ENCODE data around the gene STARD10. TPM values are rescaled to one million over a fixed set of nuclear protein-coding genes. Genes with fewer than 3 reads are reported as not detected.

The STARD10 gene
- total and polyA plus RNA-seq, 2 donors (not counting 3 experiments of a cell fraction or from before 2014, with no cell fraction given), result 16.1 to 22.5 TPM

GRCh38 chr11:72833811-72834493, 40.1 kb upstream of the STARD10 start:
- DNase-seq (ENCODE audit: low read depth, low spot score) (no peak), FAIRE-seq (no peak)
- Histone ChIP-seq H4K20me1 (replicated peaks; ENCODE audit: control insufficient read depth, extremely low read depth, insufficient read depth, low read length) (no peaks in the 10 kb centered on the region), H3K4me3 (replicated peaks in 1 of 3; ENCODE audit: insufficient read depth in 1 of 3, low read depth in 1 of 3, low read length in 3 of 3) (no peak overlapping the region), H3K9ac (replicated peaks; ENCODE audit: extremely low read depth, insufficient read depth, low read length) (no peak overlapping the region), H3K4me2 (ENCODE audit: insufficient read depth, low read length) (no peak overlapping the region), H2AFZ (ENCODE audit: low read depth, low read length) (no peak overlapping the region), H3K79me2 (ENCODE audit: control insufficient read depth, insufficient read depth, low read length) (no peaks in the 10 kb centered on the region), H3K27me3 (ENCODE audit: control insufficient read depth in 2 of 2, insufficient read depth in 2 of 2, low read length in 2 of 2) (no peaks in the 10 kb centered on the region), H3K27ac (ENCODE audit: insufficient read depth, low read depth, low read length) (no peak overlapping the region), H3K9me3 (replicated peaks; ENCODE audit: control insufficient read depth, insufficient read depth, low read length) (no peaks in the 10 kb centered on the region), H3K9me1 (replicated peaks; ENCODE audit: control insufficient read depth, extremely low read depth, insufficient read depth, low read length) (no peaks in the 10 kb centered on the region), H3K36me3 (ENCODE audit: control insufficient read depth in 2 of 2, extremely low read depth in 1 of 2, insufficient read depth in 2 of 2, low read length in 2 of 2) (peaks cover 2 to 6% of the 10 kb centered on the region in 2 experiments), H3K4me1 (ENCODE audit: control insufficient read depth, extremely low read depth, insufficient read depth, low read length) (peaks cover 11% of the 10 kb centered on the region)
- intact Hi-C loops (cut with micrococcal nuclease), result loop anchor here (5.0 kb wide), 1 partner anchor 88 kb away; no protein-coding TSS in a partner anchor
- TF ChIP-seq MAX (IDR thresholded peaks at IDR 0.05; ENCODE audit: insufficient read depth, insufficient read length) (no peak), POLR2A (IDR thresholded peaks at IDR 0.05; ENCODE audit: low read depth, low read length) (no peak), MYC (IDR thresholded peaks at IDR 0.05; ENCODE audit: low read depth, low read length) (no peak), POLR2AphosphoS5 (IDR thresholded peaks at IDR 0.05; ENCODE audit: insufficient read depth, low read depth, low read length) (no peak), CTCF (IDR thresholded peaks at IDR 0.05; ENCODE audit: extremely low read depth in 1 of 2, insufficient read depth in 1 of 2, low read depth in 1 of 2, low read length in 2 of 2) (no peak), JUN (IDR thresholded peaks at IDR 0.05; ENCODE audit: borderline replicate concordance, insufficient read depth, insufficient read length, low read depth) (no peak), EZH2 (IDR thresholded peaks at IDR 0.05; ENCODE audit: borderline replicate concordance, low read depth, low read length, severe bottlenecking) (no peak), GATA2 (IDR thresholded peaks at IDR 0.05; ENCODE audit: insufficient read depth, insufficient read length, low read depth, low read length) (no peak), FOS (IDR thresholded peaks at IDR 0.05; ENCODE audit: borderline replicate concordance, insufficient read depth, low read length) (no peak)
- dilution Hi-C loops (cut with MboI; ENCODE audit: extremely low pct_ligation_motif_present, low sequenced_read_pairs), result no loop called here
- ChIA-PET CTCF (interaction anchor here (2.0 to 7.9 kb wide), 5 partner anchors 7 to 455 kb away, joined by 6 to 196 read pairs (median 30); partner anchors contain the start of gene FCHSD2), POLR2A (no interaction called here)
- BruUV-seq (replicated peaks), result no TSS peak
